GM12874 (cell line): ENCODE data around the gene BIN1.

Experiments
- TF ChIP-seq, protein P1 (sequence below): IDR thresholded peaks from 2 replicates; pipeline ENCODE4 v1.5.1; 2011; ENCODE audit warnings: low read depth, mild to moderate bottlenecking, control low read depth, low read length, moderate library complexity; ENCODE audit not compliant: insufficient read depth

BIN1 gene

GRCh38 chr2:127097471-127097765 is 9.5 kb downstream of the BIN1 start:
- TF ChIP-seq, protein P1, sequence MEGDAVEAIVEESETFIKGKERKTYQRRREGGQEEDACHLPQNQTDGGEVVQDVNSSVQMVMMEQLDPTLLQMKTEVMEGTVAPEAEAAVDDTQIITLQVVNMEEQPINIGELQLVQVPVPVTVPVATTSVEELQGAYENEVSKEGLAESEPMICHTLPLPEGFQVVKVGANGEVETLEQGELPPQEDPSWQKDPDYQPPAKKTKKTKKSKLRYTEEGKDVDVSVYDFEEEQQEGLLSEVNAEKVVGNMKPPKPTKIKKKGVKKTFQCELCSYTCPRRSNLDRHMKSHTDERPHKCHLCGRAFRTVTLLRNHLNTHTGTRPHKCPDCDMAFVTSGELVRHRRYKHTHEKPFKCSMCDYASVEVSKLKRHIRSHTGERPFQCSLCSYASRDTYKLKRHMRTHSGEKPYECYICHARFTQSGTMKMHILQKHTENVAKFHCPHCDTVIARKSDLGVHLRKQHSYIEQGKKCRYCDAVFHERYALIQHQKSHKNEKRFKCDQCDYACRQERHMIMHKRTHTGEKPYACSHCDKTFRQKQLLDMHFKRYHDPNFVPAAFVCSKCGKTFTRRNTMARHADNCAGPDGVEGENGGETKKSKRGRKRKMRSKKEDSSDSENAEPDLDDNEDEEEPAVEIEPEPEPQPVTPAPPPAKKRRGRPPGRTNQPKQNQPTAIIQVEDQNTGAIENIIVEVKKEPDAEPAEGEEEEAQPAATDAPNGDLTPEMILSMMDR = no peak

GRCh38 chr2:127096718-127097470 is 10.1 kb downstream of the BIN1 start:
- TF ChIP-seq, protein P1 = no peak

DNA sequence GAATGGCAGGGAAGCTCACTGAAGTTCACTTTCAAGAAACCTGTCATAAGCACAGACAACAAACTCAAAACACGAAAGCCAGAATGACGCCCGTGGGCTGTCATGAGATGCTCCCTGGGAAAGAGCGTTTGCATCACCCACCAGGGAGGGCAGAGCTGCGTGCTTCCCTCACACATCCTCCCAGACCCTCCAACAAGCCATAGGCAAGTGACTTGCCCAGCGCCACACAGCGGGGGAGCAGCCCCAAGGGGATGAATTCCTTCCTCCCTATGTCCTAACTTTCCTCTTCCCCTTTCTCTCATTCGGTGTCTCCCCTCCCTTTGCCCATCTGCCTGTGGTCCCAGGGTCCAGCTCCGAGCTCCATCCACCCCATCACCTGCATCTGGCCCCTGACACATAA is 10.7 kb downstream of the BIN1 start:
- TF ChIP-seq, protein P1 = no peak

GRCh38 chr2:127095784-127096183 is 11.2 kb downstream of the BIN1 start:
- TF ChIP-seq, protein P1 = no peak

- TF ChIP-seq, protein P1 = no peak
Measured at GRCh38 chr2:127095367-127095641, 11.7 kb downstream of the BIN1 start.

- TF ChIP-seq, protein P1 = no peak
Measured at GRCh38 chr2:127094509-127095366, 12.2 kb downstream of the BIN1 start.

DNA sequence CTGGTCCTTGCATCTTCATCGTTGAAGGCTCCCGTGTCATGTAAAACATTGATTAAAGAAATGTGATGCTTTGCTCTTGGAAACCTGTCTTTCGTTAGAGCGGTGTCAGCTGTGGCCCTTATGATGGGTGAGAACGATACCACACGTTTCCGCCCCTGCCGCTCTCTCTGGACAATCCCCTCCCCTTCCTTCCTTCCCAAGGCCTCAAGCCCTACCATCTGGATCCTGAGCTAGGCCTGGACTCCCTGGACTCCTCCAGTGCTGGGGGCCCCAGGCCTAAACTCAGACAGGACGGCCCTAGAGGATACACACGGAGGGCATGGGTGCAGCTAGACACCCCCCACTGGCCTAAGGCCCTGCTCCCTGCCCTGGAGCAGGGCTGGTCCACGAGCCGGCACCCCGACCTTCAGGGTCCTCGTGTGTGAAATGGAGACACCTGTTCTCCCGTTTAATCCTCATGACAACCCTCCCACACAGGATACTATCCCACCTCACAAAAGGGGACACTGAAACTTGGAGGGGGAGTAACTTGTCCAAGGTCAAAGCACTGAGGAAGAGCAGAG is 13.2 kb downstream of the BIN1 start:
- TF ChIP-seq, protein P1 = no peak
